T follicular helper cell (primary cell): ENCODE results near the gene RAB34.
"Not testable (repeated sequence)": the region's sequence is repeated elsewhere in the genome, so short reads cannot be mapped to it uniquely, and the experiment has no call there.

Experiments
- DNase-seq: peaks from one replicate; pipeline ENCODE4 v3.0.0-alpha.2; 2020; ENCODE audit warnings: low read depth

Gene RAB34

DNA sequence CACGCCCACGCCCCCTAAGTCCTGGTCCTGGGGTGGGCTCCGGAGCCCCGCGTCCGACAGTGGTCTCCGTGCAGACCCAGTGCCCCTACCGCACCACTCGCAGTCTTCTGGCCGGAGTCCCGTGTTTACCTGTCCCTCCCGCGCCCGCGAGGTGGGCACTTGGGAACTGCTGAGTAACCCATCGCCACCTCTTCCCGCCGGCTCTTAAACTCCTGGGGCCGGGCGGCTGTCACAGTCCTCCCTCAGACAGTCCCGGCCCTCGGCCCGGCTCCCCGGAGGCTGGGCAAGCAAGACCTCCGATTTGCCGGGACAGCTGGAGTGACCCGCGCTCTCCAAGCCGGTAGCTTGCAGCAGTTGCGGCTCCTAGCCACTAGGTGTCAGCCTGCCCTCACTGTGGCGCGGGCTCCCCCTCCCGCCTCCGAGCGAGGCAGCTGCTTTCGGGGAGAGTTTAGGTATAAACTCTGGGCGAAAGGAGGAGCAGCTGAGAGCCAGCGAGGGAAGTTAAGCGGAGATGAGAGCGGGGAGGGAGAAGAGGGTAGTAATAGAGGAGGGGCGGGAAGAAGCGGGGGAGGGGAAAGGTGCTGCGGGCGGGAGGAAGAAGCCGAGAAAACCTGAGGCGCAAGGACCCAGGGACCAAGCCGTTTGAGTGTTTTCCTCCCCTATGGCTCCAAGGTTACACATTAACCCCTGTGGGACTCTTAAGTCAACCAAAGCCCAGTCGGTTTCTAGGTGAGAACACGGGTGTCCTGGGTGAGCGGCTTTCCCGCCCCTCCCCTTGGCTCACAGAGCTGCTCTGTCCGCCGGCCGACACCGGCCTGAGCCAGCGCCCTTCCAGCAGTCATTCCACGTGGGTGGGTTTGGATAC lies 9.2 kb upstream of the RAB34 start:
- peak; percentile 85 for DNase-seq

DNA sequence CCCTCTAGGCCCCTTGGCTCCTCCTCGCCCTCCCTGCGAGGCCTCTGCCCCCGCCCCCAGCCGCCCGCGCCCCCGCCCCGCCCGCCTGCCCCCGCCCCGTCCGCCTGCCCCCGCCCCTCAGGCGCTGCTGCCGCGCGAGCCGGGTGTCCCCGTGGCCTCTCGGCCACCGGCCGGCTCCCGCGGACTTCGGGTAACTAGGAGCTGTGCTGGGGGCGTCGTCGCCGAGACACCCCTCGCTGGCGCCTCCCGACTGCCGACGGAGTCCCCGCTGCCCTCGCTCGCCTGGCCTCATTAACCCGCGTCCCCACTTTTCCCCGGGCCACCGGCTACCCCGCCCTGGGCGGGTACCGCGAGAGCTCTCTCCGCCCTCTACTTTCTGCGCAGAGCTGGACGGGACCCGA lies 8.6 kb upstream of the RAB34 start, which contains the start of gene TLCD1:
TSS of gene TLCD1 (minus strand) at position 8 of the 401 bp plus-strand sequence. CDS start 136 bp downstream, outside the sequence.
- DNase-seq = peak; percentile 48

DNA sequence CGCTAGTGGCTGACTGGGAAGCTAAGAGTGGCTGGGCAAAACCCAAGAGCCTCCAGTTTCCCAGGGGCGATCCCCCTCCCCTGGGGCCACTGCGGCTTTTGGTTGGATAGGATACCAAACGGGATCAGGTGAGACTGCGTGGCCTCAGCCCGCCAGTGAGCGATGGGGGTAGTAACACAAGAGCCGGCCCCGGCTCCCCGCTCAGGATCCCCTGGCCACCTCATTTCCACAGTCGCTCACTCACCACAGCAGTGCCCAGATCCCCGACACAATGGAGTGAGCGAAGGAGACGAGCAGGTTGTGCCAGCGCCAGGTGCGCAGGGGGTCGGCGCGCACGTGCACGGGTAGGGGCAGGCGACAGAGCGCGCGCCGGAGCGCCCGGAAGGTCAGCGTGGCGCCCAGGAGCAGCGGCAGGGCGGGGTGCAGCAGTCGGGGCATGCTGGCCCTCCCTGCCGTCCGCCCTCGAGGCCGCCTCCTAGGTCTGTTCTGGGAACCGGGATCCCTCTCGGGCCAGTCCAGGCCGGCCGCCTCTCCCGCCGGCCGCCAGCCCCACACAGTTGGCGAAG lies 8.1 kb upstream of the RAB34 start:
- DNase-seq = no peak

DNA sequence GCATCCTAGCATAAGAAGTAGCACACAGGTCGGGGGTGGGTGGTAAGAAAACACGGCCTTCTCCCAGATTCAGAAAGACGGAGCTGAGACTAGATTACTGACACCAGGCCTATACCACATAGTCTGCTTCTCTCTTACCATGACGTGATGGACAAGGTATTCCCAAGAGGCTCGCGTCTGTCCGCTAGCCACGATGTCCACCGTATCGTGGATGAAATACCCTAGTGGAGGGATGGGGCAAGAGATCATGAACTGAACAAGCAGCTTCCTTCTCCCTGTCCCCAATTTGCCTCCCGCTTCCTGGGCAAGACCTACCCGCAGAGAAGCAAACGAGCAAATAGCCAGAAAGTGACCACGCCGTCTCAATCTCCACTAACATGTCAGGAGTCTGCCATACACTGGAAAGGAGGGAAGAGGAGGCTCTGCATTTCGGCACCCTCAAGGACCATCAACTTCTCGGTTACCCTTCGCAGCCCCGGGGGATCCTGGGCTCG lies 7.5 kb upstream of the RAB34 start:
- no peak for DNase-seq

DNA sequence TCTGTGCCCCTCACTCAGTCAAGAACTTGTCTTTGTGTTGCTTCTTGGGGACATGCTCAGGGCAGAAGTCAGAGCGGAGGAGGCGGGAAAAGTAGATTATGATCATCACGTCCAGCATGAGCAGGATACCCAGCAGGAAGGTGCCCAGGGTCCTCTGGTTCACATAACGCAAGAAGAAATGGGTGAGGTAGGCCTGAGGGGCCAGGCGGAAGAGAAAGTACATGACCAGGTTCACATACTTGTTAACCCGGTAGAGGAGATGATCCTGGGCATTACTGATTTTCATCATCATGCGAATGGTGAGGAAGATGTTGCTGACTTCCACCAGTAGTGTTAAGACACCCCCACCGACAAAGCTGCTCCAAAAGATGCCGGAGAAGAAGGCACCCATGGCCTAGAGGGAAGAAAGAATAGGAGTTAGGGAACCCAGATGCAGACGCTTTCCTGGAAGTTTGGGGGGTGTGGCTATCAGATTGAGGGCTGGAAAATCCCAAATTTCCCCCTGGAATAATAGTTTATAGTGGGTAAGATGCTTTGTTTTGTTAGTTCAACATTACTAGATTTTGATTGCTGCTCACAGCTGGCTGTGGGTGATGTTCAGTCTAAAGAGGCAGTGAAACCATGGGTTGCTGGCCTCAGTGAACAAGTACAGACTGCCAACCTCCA lies 7.0 kb upstream of the RAB34 start:
- no peak for DNase-seq

DNA sequence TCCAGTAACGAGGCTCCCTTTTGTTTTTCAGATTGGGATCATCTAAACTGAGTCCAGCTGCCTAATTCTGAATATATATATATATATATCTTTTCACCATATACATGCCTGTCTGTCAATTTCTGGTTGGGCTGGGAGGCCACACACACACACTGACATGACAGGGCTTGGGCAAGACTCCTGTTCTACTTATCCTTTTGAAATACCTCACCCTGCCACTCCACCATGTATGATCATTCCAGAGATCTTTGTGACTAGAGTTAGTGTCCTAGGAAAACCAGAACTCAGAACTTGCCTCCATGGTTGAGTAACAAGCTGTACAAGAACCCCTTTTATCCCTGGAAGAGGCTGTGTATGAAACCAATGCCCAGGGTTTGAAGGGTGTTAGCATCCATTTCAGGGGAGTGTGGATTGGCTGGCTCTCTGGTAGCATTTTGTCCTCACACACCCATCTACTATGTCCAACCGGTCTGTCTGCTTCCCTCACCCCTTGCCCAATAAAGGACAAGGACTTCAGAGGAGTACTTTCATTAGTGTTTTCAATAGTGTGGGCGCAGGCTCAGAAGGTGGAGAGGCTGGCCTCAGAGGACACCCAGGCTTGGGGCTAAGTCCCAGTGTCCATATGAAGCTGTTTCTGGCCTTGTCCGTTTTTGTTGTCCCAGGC lies 6.3 kb upstream of the RAB34 start:
- DNase-seq = not testable (repeated sequence)

DNA sequence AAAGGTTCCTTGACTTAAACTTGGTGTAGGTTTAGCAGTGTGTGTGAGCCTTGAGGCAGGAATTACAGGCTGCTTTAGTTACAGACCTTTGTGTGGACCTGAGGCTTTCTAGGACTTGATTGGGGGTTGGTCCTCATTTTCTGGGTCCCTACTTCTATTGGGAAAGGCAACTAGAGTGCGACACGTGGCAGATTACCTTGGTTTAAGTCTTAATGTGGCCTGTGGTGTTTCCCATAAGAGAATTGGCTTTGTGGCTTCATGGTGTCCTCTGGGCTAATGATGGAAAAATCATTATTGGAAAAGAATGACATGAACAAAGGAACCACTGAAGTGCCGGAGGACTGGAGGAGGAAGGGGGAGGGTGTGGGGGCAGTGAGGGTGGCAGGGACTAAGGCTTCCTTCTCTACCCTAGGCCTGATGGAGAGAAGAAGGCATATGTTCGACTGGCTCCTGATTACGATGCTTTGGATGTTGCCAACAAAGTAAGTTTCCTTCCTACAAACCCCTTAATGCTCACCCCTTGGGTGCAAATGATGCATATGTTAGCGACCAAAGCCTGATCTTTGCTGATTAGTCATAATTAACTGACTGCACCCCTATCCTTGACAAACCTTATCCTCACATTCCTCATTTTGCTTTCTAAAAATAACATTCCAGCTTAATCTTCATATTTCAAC lies 5.6 kb upstream of the RAB34 start:
- DNase-seq = no peak

DNA sequence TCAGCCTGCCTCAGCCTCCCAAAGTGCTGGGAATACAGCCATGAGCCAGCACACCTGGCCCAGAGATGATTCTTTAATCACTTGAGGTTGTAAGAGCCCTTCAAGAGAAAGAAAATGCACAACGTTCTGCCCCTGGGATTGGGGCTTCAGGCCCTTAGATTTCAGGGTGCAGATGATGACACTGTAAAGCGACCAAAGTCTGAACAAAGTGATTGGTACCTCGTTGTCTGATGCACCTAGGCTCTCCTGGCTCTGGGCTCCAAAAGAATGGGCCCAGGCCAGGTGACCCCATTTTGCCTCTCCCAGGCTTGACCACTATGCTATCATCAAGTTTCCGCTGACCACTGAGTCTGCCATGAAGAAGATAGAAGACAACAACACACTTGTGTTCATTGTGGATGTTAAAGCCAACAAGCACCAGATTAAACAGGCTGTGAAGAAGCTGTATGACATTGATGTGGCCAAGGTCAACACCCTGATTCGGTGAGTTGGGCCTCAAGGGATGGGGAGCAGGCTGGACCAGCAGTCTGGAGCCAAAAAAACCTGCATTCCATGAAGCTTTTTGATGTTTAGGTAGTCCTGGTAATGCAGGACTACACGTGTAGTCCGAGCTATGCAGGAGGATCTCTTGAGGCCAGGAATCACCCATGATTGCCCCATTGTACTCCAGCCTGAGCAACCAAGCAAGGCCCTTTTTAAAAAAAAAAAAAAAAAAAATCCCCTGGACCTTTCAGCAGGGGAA lies 4.9 kb upstream of the RAB34 start:
- no peak for DNase-seq

DNA sequence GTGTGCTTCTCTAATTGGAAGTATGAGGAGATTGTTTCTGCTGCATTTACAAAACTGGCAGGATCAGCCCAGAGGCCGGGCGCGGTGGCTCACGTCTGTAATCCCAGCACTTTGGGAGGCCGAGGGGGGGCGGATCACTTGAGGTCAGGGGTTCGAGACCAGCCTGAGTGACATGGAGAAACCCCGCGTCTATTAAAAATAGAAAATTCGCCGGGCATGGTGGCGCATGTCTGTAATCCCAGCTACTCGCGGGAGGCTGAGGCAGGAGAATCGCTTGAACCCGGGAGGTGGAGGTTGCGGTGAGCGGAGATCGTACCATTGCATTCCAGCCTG lies 3.3 kb upstream of the RAB34 start:
- not testable (repeated sequence) for DNase-seq

DNA sequence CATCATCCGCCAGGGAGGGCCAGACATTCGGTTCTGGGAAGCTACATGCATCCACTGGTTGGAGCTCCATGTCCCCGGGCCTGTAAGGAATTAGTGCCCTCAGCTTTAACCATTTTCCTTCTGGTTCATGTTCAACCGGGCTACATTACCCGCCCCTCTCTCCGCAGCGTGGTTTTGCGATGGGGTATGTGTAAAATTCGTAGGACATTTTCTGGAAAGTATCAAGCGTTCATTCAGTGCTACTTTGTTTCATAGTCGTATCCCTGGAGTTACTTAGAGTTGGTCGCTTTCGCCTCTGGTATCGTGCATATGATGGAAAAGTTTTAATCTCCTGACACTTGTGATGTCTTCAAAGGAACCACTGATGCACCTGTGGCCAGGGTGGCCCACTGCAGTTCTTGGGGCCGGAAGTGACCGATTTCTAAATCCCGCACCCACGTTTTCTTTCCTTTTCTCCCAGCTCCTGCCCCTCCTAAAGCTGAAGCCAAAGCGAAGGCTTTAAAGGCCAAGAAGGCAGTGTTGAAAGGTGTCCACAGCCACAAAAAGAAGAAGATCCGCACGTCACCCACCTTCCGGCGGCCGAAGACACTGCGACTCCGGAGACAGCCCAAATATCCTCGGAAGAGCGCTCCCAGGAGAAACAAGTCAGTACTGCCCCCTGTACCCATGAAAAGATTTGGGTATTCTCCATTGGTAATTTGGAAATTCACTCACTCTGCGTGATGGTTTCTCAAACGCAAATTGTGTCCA lies 2.8 kb upstream of the RAB34 start:
- DNase-seq = no peak

DNA sequence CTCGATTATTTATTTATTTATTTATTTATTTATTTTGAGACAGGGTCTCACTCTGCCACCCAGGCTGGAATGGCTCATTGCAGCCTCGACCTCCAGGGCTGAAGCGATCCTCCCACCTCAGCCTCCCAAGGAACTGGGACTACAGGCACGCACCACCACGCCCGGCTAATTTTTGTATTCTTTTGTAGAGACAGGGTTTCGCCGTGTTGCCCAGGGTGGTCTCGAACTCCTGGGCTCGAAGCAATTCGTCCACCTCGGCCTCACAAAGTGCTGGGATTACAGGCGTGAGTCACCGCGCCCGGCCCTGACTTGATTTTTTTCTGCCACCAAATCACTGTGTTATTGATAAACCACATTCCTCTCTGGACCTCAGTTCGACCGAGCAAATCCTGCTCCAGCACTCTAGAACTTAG lies 1.4 kb upstream of the RAB34 start:
- no peak for DNase-seq

DNA sequence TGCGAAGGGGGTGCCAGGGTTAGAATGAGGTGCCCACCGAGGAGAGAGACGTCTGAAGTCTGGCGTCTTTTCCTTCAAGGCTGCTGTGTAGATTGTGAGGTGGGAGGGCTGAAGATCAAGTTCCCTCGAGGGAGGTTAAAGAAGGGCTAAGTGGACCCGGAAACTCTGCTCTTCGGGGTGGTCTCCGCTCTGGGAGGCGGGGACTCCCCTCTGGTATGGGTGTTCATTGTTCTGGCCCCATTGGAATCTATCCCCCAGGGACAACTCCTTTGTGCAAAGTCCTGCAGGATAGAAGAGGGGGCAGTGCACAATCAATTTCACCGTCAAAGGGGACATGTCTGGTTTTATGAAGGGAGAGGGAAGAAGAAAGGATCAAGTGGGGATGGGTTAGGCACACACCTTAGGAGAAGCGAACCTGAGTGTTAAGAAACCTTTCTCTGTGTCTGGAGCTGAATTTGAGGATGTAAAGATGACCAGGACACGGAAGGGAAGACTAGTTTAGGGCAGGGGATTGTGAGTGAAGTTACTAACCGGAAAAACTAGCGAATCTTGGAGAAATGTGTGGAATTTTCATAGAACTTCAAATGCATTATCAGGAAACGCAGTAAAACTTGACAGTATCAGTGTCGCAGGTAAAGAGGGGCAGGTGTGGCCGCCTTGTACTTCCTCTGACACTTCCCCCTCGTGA lies 809 bp upstream of the RAB34 start:
- DNase-seq = no peak

DNA sequence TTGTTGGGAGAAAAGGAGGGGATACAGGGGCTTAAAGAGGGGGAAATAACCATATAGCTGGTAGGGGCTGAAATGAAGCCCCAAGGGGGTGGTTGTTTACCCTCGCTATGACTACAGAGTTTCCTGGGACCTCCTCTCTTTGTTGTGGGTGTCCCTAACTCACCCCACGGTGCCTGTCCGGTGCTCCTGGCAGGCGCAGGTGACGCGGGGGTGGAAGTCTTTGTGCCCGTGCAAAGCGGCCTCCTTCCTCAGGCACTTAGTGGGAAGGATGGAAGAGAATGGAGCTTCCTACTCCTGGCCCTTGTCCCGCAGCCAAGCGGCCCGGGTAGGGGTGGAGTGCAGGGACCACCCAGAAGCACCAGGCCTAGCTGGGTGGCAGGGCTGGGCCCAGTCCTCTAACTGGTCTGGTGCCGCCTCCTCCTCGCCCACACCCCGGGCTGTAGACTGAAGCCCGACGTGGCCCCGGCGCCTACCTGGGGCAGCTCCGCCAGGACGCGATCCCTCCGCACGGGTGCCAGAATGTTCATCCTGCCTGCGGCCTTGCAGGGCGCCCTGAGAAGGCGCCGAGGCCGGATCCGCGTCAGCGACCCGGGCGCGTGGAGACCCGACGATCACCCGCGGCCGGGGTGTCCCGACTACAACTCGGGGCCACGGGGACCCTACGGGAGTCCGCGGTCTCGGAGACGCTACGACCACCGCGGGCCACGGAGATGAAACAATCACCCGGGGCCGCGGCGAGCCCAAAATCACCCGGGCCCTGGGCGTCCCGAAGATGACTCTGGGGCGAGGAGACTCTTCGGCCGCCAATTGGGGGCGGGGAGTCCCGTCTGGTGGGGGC lies 709 bp downstream of the RAB34 start:
- no peak for DNase-seq

DNA sequence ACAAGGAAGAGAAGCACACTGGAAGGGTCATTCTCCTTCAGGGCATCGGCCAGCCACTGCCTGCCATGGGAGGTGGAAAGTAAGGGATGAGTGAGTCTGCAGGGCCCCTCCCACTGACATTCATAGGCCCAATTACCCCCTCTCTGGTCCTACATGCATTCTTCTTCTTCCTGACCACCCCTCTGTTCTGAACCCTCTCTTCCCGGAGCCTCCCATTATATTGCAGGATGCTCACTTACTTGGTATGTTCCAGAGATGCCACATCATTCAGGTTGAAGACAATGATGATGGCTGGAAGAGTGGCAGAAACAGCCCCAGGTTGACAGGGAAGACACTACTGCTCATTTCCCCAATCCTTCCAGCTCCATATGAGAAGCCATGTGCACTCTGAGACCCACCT lies 2.5 kb downstream of the RAB34 start:
- DNase-seq = no peak

DNA sequence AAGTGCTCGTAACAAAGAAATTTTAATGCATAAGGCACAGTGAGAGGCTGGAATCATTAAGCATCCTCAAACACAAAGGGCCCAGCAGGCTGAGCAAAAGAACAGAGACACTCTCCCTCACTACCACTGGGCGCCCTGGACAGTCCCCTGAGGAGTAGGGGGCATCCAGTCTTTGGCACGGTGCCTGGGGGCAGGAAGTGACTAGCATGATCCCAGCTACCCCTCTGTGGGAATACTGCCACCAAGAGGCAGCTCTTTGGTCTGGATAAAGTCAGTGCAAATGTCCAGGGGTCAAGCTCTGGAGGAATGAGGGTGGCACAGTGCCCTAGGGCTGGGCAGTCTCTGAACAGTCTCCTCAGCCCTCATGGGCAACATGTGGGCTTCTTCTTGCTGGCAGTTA lies 3.4 kb downstream of the RAB34 start:
- DNase-seq = no peak

DNA sequence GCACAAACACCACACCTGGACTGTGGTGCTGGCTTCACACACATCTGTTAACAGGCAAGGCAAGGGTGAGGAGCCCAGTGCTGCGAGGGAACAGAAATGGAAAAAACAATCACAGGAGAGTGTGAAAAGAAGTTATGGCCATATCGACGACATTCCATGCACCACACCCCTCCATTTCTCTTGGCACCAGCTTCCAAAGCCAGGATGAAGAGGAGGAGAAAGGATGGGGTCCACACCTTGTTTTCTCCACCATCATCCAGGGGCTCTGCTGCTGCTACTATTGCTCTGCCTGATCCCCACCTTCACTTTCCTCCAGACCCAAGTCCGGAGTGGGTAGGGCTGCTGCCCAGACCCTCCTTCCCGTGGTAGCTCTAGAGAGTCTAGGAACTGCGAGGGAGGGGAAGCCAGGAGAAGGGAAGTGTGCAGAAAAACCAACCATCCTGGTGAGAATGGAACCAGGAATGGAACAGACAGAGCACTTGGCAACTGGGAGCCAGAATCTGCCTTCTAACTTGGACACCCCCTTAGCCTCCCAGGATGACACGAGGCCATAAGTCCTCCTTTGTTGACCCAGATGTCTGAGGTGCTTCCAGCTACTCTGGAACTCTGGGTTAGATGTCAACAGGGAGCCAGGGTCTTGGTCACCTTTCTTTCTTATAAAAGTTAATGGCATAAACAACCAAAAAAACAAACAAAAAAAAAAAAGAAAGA lies 4.8 kb downstream of the RAB34 start:
- DNase-seq = no peak

DNA sequence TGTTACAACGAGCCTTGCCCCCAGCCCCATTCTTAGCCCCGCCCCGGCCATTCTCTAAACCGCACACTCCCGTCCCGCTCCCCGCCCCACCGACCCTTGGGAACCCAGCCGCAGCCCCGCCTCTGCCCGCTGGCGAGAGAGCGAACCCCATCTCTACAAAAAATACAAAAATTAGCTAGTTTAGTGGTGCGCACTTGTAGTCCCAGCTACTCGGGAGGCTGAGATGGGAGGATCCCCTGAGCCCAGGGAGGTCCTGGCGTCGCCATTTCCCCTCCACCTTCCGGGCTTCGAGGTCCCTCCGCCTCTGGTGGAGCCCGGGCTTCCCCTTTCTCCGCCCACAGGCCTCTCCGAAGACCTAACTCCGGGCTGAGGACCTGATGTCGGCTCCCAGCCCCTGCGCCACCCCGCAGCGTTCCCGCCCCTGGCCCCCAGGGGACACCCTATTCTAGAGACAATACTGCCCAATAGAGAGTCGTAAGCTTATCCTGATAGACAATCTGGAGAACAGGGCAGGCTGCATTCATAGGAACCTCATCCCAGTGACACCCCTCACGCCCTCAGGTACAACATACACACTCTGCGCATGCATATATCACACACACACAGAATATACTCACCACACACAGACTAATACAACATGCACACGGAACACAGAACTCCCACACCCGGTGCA lies 5.5 kb downstream of the RAB34 start:
- DNase-seq = peak; percentile 43

DNA sequence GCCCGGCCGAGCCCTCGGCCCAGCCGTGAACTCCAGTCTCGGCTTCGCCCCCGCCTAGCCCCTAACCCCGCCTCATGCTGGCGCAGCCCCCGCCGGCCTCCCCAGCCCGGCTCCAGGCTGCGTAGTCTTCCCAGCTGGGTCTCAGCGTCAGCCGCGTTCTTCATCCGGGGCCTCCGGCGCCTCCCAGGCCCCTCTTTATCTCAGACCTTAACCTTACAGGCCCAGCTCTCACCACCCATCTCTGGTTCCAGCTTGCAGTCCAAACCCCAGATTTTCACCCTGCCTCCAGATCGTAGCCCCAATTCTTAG lies 6.0 kb downstream of the RAB34 start, which contains the start of gene PROCA1:
TSS of gene PROCA1 (minus strand) at position 166 of the 309 bp plus-strand sequence. CDS start 228 bp downstream, outside the sequence.
- DNase-seq = no peak
